ES-I3 (cell line): ENCODE measurements around the gene OR2V2.
"Not testable (repeated sequence)": the region's sequence is repeated elsewhere in the genome, so short reads cannot be mapped to it uniquely, and the experiment has no call there.

ENCODE experiments used
- H3K36me3 ChIP-seq: 2 replicates; pipeline ENCODE4 v1.6.1; 2013; ENCODE audit warnings: mild to moderate bottlenecking, low read length, control low read depth, moderate library complexity; ENCODE audit not compliant: insufficient read depth
- H3K4me1 ChIP-seq: 2 replicates; pipeline ENCODE4 v1.6.1; 2013; ENCODE audit warnings: mild to moderate bottlenecking, control low read depth, low read length; ENCODE audit not compliant: insufficient read depth
- H3K9ac ChIP-seq: 2 replicates; pipeline ENCODE4 v1.6.1; 2013; ENCODE audit warnings: low read depth, mild to moderate bottlenecking, low read length, moderate library complexity
- H3K9me3 ChIP-seq: 2 replicates; pipeline ENCODE4 v1.6.1; 2013; ENCODE audit warnings: mild to moderate bottlenecking, low read length, moderate library complexity; ENCODE audit not compliant: control insufficient read depth, insufficient read depth

Gene OR2V2

GRCh38 chr5:181146927-181147636 lies at the start of gene OR2V2:
OR2V2 (plus strand) TSS chr5:181147586; CDS start chr5:181154943, 7,357 bp downstream.
- not testable (repeated sequence) for H3K36me3 ChIP-seq, H3K4me1 ChIP-seq, H3K9ac ChIP-seq, H3K9me3 ChIP-seq

- not testable (repeated sequence) for H3K4me1 ChIP-seq, H3K36me3 ChIP-seq, H3K9ac ChIP-seq, H3K9me3 ChIP-seq
These were observed 49.5 kb upstream of the OR2V2 start for GRCh38 chr5:181097759-181098491.

- Histone ChIP-seq H3K9ac (peak overlapping the region; percentile 3; the same call in 1 of the 2 replicates), H3K4me1 (no peaks in the 10 kb centered on the region), H3K36me3 (no peaks in the 10 kb centered on the region), H3K9me3 (no peaks in the 10 kb centered on the region)
These were observed 48.4 kb upstream of the OR2V2 start for GRCh38 chr5:181098762-181099601.

GRCh38 chr5:181099602-181100086 lies 47.7 kb upstream of the OR2V2 start:
- H3K4me1 ChIP-seq = no peaks in the 10 kb centered on the region
- H3K36me3 ChIP-seq = no peaks in the 10 kb centered on the region
- H3K9me3 ChIP-seq = no peaks in the 10 kb centered on the region
- no peak overlapping the region for H3K9ac ChIP-seq

- no peaks in the 10 kb centered on the region for H3K9me3 ChIP-seq
- H3K9ac ChIP-seq = peak overlapping the region; percentile 43; the same call in 1 of the 2 replicates
- H3K36me3 ChIP-seq = no peaks in the 10 kb centered on the region
- H3K4me1 ChIP-seq = no peaks in the 10 kb centered on the region
These were observed 47.1 kb upstream of the OR2V2 start for GRCh38 chr5:181100121-181100875.

- H3K4me1 ChIP-seq, H3K36me3 ChIP-seq, H3K9ac ChIP-seq, H3K9me3 ChIP-seq: not testable (repeated sequence)
These were observed 46.2 kb upstream of the OR2V2 start for GRCh38 chr5:181101030-181101641.

- not testable (repeated sequence) for H3K9ac ChIP-seq, H3K9me3 ChIP-seq, H3K36me3 ChIP-seq, H3K4me1 ChIP-seq
These were observed 45.3 kb upstream of the OR2V2 start for GRCh38 chr5:181101930-181102674.

- not testable (repeated sequence) for H3K4me1 ChIP-seq, H3K36me3 ChIP-seq, H3K9me3 ChIP-seq
- H3K9ac ChIP-seq = peak overlapping the region; percentile 24; the same call in 1 of the 2 replicates
These were observed 43.2 kb upstream of the OR2V2 start for GRCh38 chr5:181104259-181104568.

GRCh38 chr5:181104606-181105390 lies 42.6 kb upstream of the OR2V2 start:
- H3K9ac ChIP-seq = peak overlapping the region; percentile 20; the same call in 1 of the 2 replicates
- not testable (repeated sequence) for H3K36me3 ChIP-seq, H3K9me3 ChIP-seq, H3K4me1 ChIP-seq

- H3K9me3 ChIP-seq = no peaks in the 10 kb centered on the region
- H3K9ac ChIP-seq = peak overlapping the region; percentile 20; the same call in 1 of the 2 replicates
- no peaks in the 10 kb centered on the region for H3K36me3 ChIP-seq
- no peaks in the 10 kb centered on the region for H3K4me1 ChIP-seq
These were observed 41.9 kb upstream of the OR2V2 start for GRCh38 chr5:181105391-181106025.

- Histone ChIP-seq H3K4me1 (no peaks in the 10 kb centered on the region), H3K9me3 (no peaks in the 10 kb centered on the region), H3K36me3 (no peaks in the 10 kb centered on the region), H3K9ac (no peak overlapping the region)
These were observed 39.7 kb upstream of the OR2V2 start for GRCh38 chr5:181107699-181108098.

GRCh38 chr5:181108578-181109165 lies 38.7 kb upstream of the OR2V2 start:
- Histone ChIP-seq H3K9ac (no peak overlapping the region), H3K36me3 (no peaks in the 10 kb centered on the region), H3K9me3 (no peaks in the 10 kb centered on the region), H3K4me1 (no peaks in the 10 kb centered on the region)
